Thyroid gland (tissue), 4 donors: Measurements from ENCODE around the gene PRXL2B. TPM values are rescaled to one million over a fixed set of nuclear protein-coding genes. Genes with fewer than 3 reads are reported as not detected.

ENCODE experiments used
- DNase-seq, 2 donors: peaks; one replicate each; pipeline ENCODE4 v3.0.0-alpha.2; 2019
- H3K27ac ChIP-seq, 3 donors: fragments of 200-600 bp; sonication (generic); 1 replicate in 2 of 3; 2 replicates in 1 of 3; pipeline ENCODE4 v1.5.1; 2016 to 2019; ENCODE audit warnings: mild to moderate bottlenecking in 1 of 3, moderate library complexity in 1 of 3
- H3K27me3 ChIP-seq: fragments of 200-600 bp; sonication (generic); one replicate; pipeline ENCODE4 v1.5.1; 2019
- H3K36me3 ChIP-seq, 2 donors: fragments of 200-600 bp; sonication (generic); one replicate each; pipeline ENCODE4 v1.5.1; 2016 to 2019
- H3K4me1 ChIP-seq, 2 donors: fragments of 200-600 bp; sonication (generic); one replicate each; pipeline ENCODE4 v1.5.1; 2017 to 2019
- H3K4me3 ChIP-seq, 3 donors: fragments of 200-600 bp; sonication (generic); replicated peaks in 1 of 3; 1 replicate in 2 of 3; 2 replicates in 1 of 3; pipeline ENCODE4 v1.5.1; 2016; ENCODE audit warnings: mild to moderate bottlenecking in 1 of 3
- H3K9me3 ChIP-seq: fragments of 200-600 bp; sonication (generic); one replicate; pipeline ENCODE4 v1.5.1; 2017
- CTCF ChIP-seq, 6 experiments: fragments of 200-600 bp in 3 of 6; fragments of 450-650 bp in 3 of 6; sonication (generic) in 3 of 6; IDR thresholded peaks; one replicate each; pipeline ENCODE4 v1.5.1; 2016 to 2019; ENCODE audit warnings: antibody characterized with exemption in 6 of 6, mild to moderate bottlenecking in 2 of 6, inconsistent platforms in 1 of 6, moderate library complexity in 1 of 6
- POLR2A ChIP-seq, 2 donors: fragments of 450-650 bp; IDR thresholded peaks; one replicate each; pipeline ENCODE4 v1.6.1; 2017; ENCODE audit warnings: antibody characterized with exemption in 2 of 2, mild to moderate bottlenecking in 2 of 2, moderate library complexity in 1 of 2
- WGBS, 2 donors: methylation state at CpG; one replicate each; pipeline ENCODE4 v1.1.5; 2017; 5-methylcytosine and 5-hydroxymethylcytosine counted together
- intact Hi-C: fragments of 100-400 bp; cut with DNase I; formaldehyde crosslinking; loops from one replicate; pipeline ENCODE4 v1.15.1; 2023
- total RNA-seq, 4 donors: library from RNA; depleted of rRNA; stranded (reverse); fragments of >200 nt; gene quantifications; one replicate each; pipeline ENCODE4 v1.2.3, GENCODE V29; 2016

The PRXL2B gene
- total RNA-seq, 4 donors from 2014 or later = 14.6 to 24.7 (median 18.0) TPM

GRCh38 chr1:2543543-2544092 is 43.0 kb upstream of the PRXL2B start:
- TF ChIP-seq CTCF (IDR thresholded peaks at IDR 0.05) (no peak), POLR2A (IDR thresholded peaks at IDR 0.05) (no peak)
- H3K27ac ChIP-seq = no peak overlapping the region
- 70% methylated on average over 2 of the region's 26 CpGs; no CpG with 5 or more reads in 1 of the 2 donors for WGBS, 2 donors
- intact Hi-C loops = loop anchor here (10.0 kb wide), 1 partner anchor 339 kb away; no protein-coding TSS in a partner anchor
- DNase-seq = peak in 1 of 2 donors; percentile 20
- peaks cover 22 to 47% of the 10 kb centered on the region in 2 donors for H3K4me1 ChIP-seq
- H3K36me3 ChIP-seq = no peaks in the 10 kb centered on the region
- no peaks in the 10 kb centered on the region for H3K9me3 ChIP-seq
- no peak overlapping the region for H3K4me3 ChIP-seq
- H3K27me3 ChIP-seq = peaks cover 4% of the 10 kb centered on the region

- peaks cover 26 to 53% of the 10 kb centered on the region in 2 donors for H3K4me1 ChIP-seq
- no peaks in the 10 kb centered on the region for H3K36me3 ChIP-seq
- no peak for DNase-seq
- no peaks in the 10 kb centered on the region for H3K9me3 ChIP-seq
- intact Hi-C loops = loop anchor here (10.0 kb wide), 1 partner anchor 339 kb away; no protein-coding TSS in a partner anchor
- WGBS, 2 donors = 67 to 69% methylated on average over 21 to 25 of the region's 26 CpGs
- TF ChIP-seq POLR2A (IDR thresholded peaks at IDR 0.05) = no peak
- TF ChIP-seq CTCF (IDR thresholded peaks at IDR 0.05) = no peak
- no peak overlapping the region for H3K4me3 ChIP-seq
- peaks cover 4% of the 10 kb centered on the region for H3K27me3 ChIP-seq
- H3K27ac ChIP-seq = no peak overlapping the region
Measured at GRCh38 chr1:2544093-2544874, 42.3 kb upstream of the PRXL2B start.

- H3K36me3 ChIP-seq = no peaks in the 10 kb centered on the region
- no peak overlapping the region for H3K4me3 ChIP-seq
- H3K9me3 ChIP-seq = no peaks in the 10 kb centered on the region
- WGBS, 2 donors = 62 to 86% methylated on average over 7 to 9 of the region's 19 CpGs
- intact Hi-C loops = loop anchor here (5.0 to 10.0 kb wide), 2 partner anchors 42 to 340 kb away; partner anchors contain the start of gene PRXL2B
- peak overlapping the region in 2 of 3 donors; percentile 78 to 91 for H3K27ac ChIP-seq
- H3K4me1 ChIP-seq = peaks cover 27 to 59% of the 10 kb centered on the region in 2 donors
- peaks cover 4% of the 10 kb centered on the region for H3K27me3 ChIP-seq
- peak in 1 of 2 donors; percentile 13 for DNase-seq
- TF ChIP-seq CTCF (IDR thresholded peaks at IDR 0.05) (no peak), POLR2A (IDR thresholded peaks at IDR 0.05) (no peak)
Measured at GRCh38 chr1:2544875-2545640, 41.5 kb upstream of the PRXL2B start.

- TF ChIP-seq POLR2A (IDR thresholded peaks at IDR 0.05) (peak in 1 of 2 donors; percentile 52), CTCF (IDR thresholded peaks at IDR 0.05) (no peak)
- intact Hi-C loops = loop anchor here (2.0 to 10.0 kb wide), 3 partner anchors 41 to 341 kb away; partner anchors contain the start of gene PRXL2B
- Histone ChIP-seq H3K27ac (peak overlapping the region; percentile 91 to 99 (median 95)), H3K27me3 (peaks cover 2% of the 10 kb centered on the region), H3K4me3 (peak overlapping the region in 1 of 3 donors; percentile 56), H3K9me3 (no peaks in the 10 kb centered on the region), H3K4me1 (peaks cover 27 to 55% of the 10 kb centered on the region in 2 donors), H3K36me3 (no peaks in the 10 kb centered on the region)
- WGBS, 2 donors = 8 to 25% methylated on average over 2 of the region's 43 CpGs
- DNase-seq = peak; percentile 91 to 92
Measured at GRCh38 chr1:2545754-2546514, 40.6 kb upstream of the PRXL2B start.
